Measurements from ENCODE around the gene CCNY.
"Not testable (repeated sequence)": the region's sequence is repeated elsewhere in the genome, so short reads cannot be mapped to it uniquely, and the experiment has no call there.

The CCNY gene

GRCh38 chr10:35493196-35494118, 157.1 kb downstream of the CCNY start:
- DNase-seq = no peak

DNA sequence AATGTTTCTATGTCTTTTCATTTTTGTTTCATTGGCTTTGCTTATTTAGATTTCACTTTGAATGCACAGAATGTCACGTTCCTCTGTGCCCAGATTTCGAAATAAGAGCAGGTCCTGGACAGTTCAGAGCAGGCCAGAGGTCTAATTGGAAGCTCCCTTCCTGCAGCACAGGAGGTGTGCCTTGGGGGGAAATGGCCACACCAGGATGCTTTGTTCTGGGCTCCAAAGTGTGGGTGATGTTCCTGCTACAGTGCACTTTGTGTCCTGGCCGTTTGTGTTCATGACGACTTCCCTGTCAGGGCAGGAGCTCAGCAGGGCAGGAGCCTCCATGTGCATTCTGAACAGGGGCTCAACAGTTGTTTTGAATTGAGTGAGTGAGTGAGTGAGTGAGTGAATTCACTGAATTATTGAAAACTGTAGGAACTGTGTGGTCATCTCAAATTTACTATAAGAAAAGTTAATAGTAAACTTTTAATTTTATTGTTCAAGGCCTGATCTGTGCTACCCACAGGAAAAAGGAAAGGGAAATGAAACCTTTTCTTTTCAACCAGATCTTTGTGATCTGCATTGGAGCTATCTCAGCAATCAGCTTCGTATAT, 159.3 kb downstream of the CCNY start:
- no peak for DNase-seq

DNA sequence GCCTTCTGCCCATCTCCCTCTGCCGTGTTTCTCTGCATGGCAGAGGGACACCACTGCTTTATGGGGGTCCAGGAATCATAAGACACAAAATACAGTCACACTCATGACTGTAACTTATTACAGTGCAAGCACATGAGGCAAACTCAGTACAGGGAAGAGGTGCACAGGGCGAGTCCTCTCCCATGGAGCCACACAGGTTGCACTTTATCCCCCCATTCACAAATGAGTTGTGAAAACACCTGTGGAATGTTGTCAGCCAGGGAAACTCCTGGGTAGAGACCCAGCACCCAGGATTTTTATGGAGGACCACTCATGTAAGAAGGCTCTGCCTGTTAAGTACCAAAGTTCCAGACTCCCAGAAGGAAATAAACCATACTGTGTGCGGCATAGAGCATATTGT, 161.6 kb downstream of the CCNY start:
- no peak for DNase-seq

- no peak for DNase-seq
These were observed 162.4 kb downstream of the CCNY start for GRCh38 chr10:35498693-35499092.

DNA sequence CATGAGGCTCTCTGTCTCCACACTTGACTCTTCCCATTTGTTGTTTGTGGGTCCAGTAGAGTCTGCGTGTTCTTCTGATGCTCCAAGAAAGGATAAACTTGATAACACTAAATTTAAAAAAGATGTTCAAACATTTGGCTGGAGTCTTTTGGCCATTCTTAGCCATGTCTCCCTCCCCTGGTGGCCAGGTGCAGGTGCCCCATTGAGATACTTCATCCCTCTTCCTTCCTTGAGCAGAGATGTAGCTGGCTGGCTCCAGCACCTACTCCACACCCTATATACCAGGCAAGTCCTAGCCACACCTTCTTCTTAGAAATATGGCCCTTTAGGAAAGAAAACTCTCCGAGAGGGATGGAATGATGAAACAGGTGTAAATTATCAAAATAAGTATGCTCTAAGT, 165.6 kb downstream of the CCNY start:
- no peak for DNase-seq

DNA sequence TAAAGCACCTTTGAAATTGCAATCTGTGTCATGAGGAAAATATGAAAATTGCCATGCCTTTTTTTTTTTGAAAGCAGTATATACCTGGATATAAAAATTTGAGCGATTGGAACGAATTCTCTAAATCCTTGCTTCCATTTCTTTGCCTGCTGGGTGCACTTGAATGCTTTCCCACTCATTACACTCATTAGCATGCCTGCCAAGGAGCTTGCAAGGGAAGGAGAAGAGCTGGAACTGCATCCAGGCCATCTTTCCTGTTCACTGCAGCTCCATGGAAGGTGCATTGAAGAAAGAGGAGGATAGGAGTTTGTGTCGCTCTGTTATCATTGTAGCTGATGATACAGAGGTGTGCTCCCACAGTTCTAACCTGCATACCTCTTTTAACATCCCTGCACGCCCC, 166.4 kb downstream of the CCNY start:
- DNase-seq = no peak

- no peak for DNase-seq
These were observed 167.3 kb downstream of the CCNY start for GRCh38 chr10:35503578-35503977.

GRCh38 chr10:35504132-35504531, 167.8 kb downstream of the CCNY start:
- no peak for DNase-seq

DNA sequence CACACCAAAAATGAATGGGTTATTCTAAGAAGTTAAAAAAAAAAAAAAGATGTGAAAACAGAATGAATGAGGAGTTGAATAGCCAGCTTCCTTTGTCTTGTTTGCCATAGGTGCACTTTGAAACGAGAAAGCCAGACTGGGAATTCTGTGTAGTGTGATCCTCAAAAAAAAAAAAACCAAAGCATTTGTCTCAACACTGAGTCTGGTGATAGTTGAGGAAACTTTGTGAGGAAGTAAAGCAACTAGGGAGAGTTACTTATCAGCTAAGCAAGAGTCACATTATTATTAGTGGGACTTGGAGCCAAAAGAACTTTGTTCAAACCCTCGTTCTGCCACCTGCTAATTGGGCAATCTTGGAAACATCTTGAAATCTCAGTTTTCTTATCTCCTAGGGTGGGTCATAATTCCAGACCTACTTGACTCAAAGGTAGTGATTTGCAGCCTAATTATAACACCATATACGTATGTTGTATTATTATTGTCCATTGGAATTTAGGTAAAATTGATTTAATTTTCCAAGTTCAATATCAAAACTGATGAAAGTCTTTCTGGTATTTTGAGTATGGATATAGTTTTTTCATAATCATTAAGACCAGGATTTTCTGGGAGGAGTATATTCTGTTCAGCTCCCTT, 169.0 kb downstream of the CCNY start:
- DNase-seq = no peak

- DNase-seq = no peak
These were observed 170.4 kb downstream of the CCNY start for GRCh38 chr10:35506741-35507140.

- no peak for DNase-seq
These were observed 171.3 kb downstream of the CCNY start for GRCh38 chr10:35507519-35508109.

- DNase-seq = no peak
These were observed 172.3 kb downstream of the CCNY start for GRCh38 chr10:35508647-35509046.

GRCh38 chr10:35510891-35511290, 174.6 kb downstream of the CCNY start:
- DNase-seq = no peak

DNA sequence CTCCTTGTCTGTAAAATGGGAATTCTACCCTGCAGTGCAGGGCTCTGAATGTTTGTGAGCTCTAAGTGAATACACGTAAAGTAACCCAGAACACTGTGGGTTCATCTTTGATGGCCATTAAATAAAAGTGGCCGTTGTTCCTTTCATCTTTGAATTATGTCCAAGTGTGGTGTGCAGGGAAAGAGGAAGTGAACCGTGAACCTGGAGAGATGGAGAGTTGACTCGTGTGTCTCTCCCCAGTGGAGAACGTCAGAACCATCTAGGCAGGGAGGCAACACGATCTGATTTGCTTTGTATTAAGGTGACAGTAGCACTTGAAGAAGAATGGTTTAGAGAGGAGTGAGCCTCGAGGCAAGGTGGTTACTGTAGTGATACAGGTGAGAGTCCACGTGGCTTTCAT, 175.3 kb downstream of the CCNY start:
- no peak for DNase-seq

DNA sequence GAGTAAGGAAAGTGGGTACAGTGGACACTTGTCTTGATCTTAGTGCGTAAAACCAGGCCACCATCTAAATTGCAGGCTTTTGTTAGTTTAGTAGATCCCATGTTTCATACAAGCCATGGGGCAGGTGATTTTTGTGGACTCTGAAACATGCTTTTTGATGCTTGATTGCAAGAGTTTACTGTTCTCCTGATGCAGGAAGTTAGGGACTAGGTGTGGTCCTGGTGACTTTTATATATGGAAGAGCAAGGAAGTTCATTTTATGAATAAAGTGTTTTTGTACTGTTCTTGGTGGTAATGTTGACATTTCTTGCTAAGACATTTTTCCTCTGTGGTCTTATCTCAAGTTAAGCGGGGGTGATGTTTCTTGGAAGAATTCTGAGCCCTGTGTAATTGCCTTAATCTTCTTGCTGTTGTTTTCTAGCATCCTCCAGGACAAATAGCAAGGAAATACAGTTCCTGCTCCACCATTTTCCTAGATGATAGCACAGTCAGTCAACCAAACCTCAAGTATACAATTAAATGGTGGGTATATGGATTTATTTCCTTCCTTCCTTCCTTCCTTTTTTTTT, 179.9 kb downstream of the CCNY start:
- no peak for DNase-seq

DNA sequence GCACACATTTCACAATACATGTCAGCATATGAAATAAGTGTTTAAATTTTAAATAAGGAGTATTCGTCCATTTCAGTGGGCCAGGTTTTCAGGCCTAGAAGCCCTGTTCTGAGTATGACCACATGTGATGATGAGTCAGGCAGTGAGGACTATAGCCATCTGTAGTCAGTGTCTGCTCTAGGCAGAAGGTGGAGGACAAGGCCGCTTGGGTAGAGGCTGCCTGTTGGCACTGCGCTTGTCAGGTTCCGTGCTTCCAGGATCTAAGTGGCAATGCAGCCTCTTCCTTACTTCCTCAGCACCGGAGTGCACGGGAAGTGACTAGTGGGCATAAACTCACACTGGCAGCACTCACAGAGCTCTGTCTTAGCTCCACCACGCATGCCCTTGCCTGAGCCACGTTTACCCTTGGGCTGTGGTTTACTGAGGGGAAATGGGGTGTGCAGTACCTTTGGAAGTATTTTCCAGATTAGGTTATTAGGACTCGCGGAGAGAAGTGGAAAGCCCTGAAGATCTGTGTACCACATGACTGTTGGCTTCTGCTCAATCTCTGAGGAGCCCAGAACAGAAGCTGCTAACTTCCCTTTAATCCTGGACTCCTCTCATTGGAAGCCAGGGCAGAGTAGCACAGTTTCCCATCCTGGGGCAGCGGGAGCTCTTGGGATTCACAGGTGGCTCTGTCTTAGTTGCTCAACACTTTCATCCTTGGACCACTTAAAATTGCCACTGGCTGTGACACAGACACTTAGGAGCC, 181.3 kb downstream of the CCNY start:
- no peak for DNase-seq

- not testable (repeated sequence) for DNase-seq
These were observed 181.9 kb downstream of the CCNY start for GRCh38 chr10:35518187-35518586.

GRCh38 chr10:35520996-35521395, 184.7 kb downstream of the CCNY start:
- no peak for DNase-seq

GRCh38 chr10:35523670-35524225, 187.4 kb downstream of the CCNY start:
- DNase-seq = no peak

DNA sequence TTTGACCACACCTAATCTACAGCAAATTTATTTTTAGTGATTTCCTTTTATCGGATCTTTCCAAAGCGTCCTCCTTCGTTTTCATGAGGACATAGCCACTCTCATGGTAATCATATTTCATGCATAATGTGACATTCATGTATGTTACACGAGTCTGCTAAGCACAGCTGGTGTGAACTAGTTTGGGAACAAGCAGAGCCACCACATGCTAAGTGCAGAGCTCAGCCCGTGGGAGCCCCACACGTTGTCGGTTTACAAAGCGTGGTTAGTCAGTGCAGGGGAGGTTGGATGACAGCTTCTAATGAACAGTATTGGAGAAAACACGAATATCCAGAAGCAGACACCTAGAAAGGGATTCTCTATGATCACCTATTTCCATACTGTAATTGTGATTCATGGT, 190.4 kb downstream of the CCNY start:
- no peak for DNase-seq

GRCh38 chr10:35532141-35532540, 195.8 kb downstream of the CCNY start:
- DNase-seq = no peak

- DNase-seq = no peak
These were observed 197.3 kb downstream of the CCNY start for GRCh38 chr10:35533565-35533964.
